Islet of Langerhans (tissue), 1 donor: ENCODE measurements around the gene ARID1B.

Experiments
- FAIRE-seq: peaks from one replicate; lab custom pipeline; 2011; peaks lifted over from hg19 to GRCh38; lab: Jason Lieb, UNC

ARID1B gene

DNA sequence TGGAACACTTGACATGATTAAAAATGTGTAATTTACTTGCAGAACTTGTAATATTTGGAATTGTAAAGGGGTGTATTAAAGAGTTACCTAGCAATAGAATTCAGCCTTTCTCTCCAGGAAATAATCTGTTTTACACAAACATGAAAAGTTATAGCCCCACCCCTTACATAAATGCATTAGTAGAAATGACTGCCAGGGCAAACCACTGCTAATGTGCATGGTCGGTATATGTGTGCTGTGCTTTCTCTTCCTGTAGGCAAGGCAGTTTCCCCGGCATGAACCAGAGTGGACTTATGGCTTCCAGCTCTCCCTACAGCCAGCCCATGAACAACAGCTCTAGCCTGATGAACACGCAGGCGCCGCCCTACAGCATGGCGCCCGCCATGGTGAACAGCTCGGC lies 389.6 kb downstream of the ARID1B start:
- no peak for FAIRE-seq

DNA sequence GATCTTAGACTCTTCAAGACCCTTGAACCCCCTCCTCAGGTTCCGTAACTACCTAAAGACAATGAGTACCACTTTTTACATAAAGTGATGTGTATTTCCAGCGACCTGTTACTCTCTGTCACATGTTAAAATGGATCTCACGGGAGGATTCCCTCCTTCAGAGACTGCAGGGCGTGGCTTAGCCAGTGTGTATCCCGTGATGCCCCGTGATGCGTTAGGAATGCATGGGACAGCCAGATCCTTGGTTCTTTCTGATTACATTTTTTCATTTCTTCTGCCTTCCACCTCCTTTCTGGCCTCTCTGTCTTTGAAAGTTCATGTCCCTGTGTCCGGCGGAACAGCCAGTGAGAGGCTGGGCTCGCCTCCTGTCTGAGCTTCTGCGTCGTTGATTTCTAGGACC lies 390.7 kb downstream of the ARID1B start:
- no peak for FAIRE-seq

DNA sequence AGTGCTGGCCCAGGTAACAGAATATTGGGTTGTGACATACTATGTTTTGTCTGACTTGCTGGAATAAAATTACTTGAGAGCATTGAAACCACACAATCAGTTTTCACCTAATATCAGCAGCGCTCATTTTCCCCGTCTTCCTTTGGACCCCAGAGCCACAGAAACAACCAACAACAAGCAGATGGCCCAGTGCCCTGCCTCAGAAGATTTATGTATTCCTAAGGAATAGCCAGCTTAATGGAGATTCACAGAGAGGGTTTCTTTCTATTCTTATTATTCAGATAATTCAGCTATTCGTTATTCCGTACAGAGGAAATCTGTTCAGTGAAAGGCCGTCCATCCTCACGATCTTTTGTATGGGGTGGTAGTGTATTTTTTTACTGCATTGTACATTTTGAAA lies 391.3 kb downstream of the ARID1B start:
- no peak for FAIRE-seq

GRCh38 chr6:157169226-157169625 lies 392.0 kb downstream of the ARID1B start:
- FAIRE-seq = no peak

- no peak for FAIRE-seq
These were observed 392.5 kb downstream of the ARID1B start for GRCh38 chr6:157169656-157170055.

DNA sequence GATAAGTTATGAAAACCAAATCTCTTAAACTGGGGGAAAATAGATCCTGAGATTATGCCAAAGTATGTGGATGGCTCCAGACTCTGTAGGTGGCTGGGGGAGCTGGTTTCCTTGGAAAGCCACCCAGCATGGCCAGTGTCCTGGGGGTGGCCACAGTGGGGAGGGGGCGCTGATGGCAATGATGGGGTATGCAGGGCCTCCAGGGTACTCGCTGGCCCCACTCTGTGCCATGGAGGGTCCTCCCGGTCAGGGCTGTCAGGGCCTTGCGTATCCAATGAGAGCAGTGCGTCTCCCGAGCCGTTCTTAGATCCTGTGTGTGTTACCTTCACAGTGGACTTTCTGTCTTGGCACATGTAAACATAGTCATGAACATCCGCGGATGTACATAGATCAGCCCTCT lies 393.4 kb downstream of the ARID1B start:
- no peak for FAIRE-seq

DNA sequence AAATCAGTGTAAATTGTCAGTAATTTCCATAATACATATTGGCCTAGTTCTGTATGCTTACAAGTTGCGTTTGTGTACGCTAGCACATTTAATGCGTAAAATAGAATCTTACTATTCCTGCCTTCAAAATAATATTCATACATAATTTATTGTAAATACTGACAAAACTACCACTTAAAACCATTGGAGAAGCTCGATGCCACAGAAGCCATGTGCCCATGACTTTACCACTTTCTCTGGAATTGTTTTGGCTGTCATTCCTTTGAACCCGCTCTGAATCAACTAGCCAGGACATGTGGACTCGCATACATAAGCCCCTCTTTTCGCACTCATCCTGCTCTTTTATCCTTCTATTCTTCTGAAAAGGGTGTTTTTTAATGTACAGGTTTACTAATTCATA lies 394.6 kb downstream of the ARID1B start:
- no peak for FAIRE-seq

GRCh38 chr6:157172231-157172701 lies 395.1 kb downstream of the ARID1B start:
- FAIRE-seq = no peak

DNA sequence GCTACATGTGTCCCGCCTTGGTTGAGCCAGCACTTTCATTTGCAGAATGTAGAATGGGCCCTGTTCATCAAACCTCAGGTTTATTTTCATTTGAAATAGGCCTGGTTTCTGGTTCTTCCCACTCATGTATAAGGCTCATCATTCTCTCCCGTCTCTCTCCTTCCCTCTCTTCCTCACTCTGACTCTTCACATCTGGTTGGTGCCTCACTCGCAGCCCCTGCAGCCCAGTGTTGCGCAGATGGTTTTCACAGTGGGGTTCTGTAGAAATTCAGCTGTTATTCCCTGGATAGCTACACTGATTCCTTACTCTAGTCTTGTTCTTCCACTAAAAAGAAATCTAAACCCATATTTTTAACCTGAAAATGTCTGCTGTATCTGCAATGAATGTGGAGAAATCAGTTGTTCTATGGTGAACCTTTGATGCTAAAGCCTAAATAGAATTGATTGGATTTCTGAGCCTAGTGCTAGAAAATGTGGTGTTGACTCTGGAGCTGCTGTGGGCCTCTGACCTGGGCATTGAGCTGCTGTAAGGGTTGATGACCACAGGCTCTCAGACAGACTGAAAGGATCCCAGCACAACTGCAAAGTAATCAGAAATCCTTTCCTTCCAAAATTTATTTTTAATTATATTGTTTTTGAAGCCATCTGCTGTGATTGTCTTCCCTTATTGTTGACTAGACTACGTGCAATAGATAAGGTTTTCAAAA lies 395.8 kb downstream of the ARID1B start:
- no peak for FAIRE-seq

DNA sequence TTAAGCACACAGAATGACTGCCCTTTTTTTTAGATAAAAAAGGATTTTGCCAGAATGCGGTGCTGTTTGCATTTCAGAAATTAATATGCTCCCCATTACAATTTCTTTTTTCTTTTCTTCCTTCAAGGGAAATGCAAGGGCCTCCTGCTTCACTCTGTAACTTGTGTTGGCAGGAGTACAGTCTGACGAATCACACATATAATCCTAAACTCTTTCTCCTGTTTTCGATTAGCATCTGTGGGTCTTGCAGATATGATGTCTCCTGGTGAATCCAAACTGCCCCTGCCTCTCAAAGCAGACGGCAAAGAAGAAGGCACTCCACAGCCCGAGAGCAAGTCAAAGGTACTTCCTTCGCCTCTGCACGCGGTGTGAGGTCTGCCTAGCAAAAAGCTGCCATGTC lies 396.6 kb downstream of the ARID1B start:
- FAIRE-seq = no peak

DNA sequence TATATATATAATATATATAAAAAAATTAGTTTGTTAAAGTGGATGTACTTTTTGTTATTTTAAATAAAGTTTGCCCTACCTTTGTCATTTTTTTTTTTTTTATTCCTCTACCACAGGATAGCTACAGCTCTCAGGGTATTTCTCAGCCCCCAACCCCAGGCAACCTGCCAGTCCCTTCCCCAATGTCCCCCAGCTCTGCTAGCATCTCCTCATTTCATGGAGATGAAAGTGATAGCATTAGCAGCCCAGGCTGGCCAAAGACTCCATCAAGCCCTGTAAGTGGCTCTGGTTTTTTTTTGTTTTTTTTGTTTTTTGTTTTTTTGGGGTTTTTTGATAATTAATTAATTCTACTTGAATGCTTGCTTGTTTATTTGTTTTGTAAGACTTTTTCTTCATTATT lies 397.6 kb downstream of the ARID1B start:
- FAIRE-seq = no peak

- no peak for FAIRE-seq
These were observed 400.7 kb downstream of the ARID1B start for GRCh38 chr6:157177731-157178336.

DNA sequence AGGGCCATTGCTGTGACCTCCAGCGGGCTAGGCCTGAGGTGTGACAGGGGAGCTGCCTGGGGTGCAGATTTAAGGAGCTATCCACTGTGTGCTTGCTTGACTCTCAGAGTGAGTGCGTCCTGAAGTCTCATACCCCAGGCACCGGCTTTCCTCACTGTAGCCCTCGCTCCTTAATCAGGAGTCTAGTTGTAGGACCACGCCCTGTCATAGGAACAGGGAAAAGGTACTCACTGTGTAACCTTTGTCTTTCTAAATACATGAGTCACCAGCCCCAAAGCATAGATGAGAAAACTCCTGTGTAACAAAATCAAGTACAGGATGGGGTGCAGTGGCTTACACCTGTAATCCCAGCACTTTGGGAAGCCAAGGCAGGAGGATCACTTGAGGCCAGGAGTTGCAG lies 404.5 kb downstream of the ARID1B start:
- FAIRE-seq = no peak

DNA sequence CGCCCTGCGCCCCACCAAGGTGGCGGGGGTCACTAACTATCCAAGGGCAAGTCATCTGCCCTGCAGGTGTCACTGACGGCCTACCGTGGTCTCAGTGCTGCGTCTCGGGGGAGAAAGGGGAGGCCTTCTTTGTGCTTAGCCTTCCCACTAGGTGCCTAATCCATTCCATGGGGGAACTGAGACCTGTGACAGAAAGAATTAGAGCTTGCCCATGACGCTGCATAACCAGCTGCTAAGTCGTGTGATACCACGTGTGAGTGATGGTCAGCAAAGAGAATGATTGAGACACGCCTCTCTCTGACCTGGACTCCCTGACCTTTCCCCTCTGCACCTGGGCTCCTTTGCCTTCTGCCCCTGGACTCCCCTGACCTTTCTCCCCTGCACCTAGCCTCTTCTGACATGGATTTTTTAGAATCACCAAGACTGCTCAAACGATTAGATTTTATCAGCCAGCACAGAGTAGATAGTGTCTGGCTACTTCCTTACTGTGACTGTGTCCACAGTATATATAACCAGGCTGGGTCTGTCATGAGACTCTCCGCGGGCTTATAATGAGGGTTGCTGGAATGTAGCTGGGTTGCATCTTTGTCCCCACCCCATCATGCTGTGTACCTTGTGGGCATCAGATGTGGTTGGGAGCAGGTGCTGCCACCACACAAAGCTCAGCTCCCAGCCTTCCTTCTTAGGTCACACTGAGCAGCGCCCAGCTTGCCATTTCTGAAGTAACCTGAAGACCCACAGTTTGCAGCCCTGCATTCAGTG lies 405.5 kb downstream of the ARID1B start:
- no peak for FAIRE-seq

GRCh38 chr6:157184202-157185015 lies 407.2 kb downstream of the ARID1B start:
- peak; percentile 45 for FAIRE-seq

- FAIRE-seq = no peak
These were observed 408.0 kb downstream of the ARID1B start for GRCh38 chr6:157185171-157185570.

GRCh38 chr6:157185986-157186385 lies 408.8 kb downstream of the ARID1B start:
- no peak for FAIRE-seq

DNA sequence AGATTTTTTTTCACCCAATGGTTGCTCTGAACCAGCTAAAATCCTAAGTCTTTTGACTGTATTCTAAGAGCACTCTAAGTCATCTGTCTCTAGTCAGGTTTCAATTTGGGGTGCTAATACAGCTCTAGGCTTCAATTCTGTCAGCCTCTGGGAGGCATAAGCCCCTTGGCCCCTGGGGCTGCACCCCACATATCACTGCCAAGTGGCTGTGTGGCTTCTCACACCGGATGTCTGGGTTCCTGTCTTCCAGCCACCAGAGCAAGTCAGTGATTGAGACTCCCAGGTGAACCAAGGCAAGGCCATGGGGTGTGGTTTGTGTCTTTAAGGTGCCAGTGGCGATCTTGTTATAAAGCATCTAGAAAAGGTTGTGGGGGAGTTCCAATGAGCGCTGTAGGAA lies 409.6 kb downstream of the ARID1B start:
- FAIRE-seq = no peak

DNA sequence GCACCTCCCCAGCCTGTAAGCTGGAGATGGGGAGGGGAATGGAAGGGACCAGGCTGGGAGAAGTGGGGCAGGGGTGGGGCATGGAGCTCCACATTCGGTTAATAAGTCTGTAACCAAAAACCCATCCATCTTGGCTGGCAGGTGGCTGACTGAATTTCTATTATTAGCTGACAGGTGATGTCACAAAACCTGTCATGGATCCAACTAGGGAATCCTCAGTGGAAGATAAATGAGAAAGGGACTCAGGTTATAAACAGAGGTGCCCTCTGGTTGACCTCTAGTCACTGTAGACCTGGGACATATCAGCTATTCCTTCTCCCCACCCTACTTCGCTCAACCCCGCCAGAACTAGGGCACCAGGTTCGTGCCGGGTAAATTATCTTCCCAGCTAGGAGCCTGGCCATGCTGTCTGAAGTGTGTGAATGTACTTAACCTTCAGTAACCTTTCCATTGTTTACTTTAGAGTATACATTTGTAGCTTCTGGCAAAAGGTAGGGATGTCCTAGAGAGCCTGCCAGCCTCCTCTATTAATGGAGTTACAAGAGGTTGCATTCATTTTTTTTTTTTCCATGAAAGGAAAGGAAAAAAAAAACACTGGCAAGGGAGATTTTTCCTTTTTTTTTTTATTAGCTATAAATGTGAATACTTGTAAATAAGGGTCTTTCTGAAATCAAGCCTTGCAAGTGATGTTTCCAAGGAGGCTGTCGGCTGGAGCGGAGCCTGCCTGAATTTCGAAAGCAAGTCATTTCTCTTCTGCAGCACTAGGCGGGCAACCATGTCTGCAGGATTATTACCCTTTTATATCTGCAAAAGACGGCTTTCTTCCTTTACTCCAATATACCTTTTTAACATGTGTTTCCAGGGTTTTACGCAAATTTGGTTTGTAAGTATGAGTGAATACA lies 410.3 kb downstream of the ARID1B start:
- peak; percentile 88 for FAIRE-seq

- FAIRE-seq = no peak
These were observed 411.0 kb downstream of the ARID1B start for GRCh38 chr6:157188213-157188612.

GRCh38 chr6:157193443-157193996 lies 416.3 kb downstream of the ARID1B start:
- no peak for FAIRE-seq
